Uterus (tissue), 4 donors: ENCODE data around the gene TCEA2. TPM values are rescaled to one million over a fixed set of nuclear protein-coding genes. Genes with fewer than 3 reads are reported as not detected.
"Not testable (repeated sequence)": the region's sequence is repeated elsewhere in the genome, so short reads cannot be mapped to it uniquely, and the experiment has no call there.

Experiments used
- DNase-seq, 2 donors: peaks; one replicate each; pipeline ENCODE4 v3.0.0-alpha.2; 2019 to 2020
- H3K27ac ChIP-seq, 2 donors: fragments of 200-600 bp; sonication (generic); 1 replicate in 1 of 2; 2 replicates in 1 of 2; pipeline ENCODE4 v1.5.1; 2016 to 2018
- H3K27me3 ChIP-seq, 2 donors: fragments of 200-600 bp; sonication (generic); one replicate each; pipeline ENCODE4 v1.5.1; 2018 to 2019; ENCODE audit warnings: control low read depth in 1 of 2
- H3K36me3 ChIP-seq, 2 donors: fragments of 200-600 bp; sonication (generic); one replicate each; pipeline ENCODE4 v1.5.1; 2019; ENCODE audit warnings: control low read depth in 1 of 2
- H3K4me1 ChIP-seq, 2 donors: fragments of 200-600 bp; sonication (generic); one replicate each; pipeline ENCODE4 v1.5.1; 2018 to 2019; ENCODE audit warnings: control low read depth in 1 of 2
- H3K4me3 ChIP-seq, 2 donors: fragments of 200-600 bp; sonication (generic); 1 replicate in 1 of 2; 2 replicates in 1 of 2; pipeline ENCODE4 v1.5.1; 2018 to 2019; ENCODE audit warnings: mild to moderate bottlenecking in 1 of 2
- H3K9me3 ChIP-seq, 2 donors: fragments of 200-600 bp; sonication (generic); one replicate each; pipeline ENCODE4 v1.5.1; 2019; ENCODE audit warnings: control low read depth in 1 of 2
- CTCF ChIP-seq, 4 experiments: fragments of 200-600 bp in 2 of 4; fragments of 450-650 bp in 2 of 4; sonication (generic) in 2 of 4; IDR thresholded peaks; one replicate each; pipeline ENCODE4 v1.5.1; 2016 to 2019; ENCODE audit warnings: antibody characterized with exemption in 4 of 4, mild to moderate bottlenecking in 2 of 4, moderate library complexity in 1 of 4
- POLR2A ChIP-seq, 2 donors: fragments of 450-650 bp; IDR thresholded peaks; one replicate each; pipeline ENCODE4 v1.6.1; 2016; ENCODE audit warnings: antibody characterized with exemption in 2 of 2, mild to moderate bottlenecking in 1 of 2, moderate library complexity in 1 of 2
- intact Hi-C: fragments of 100-400 bp; cut with DNase I; formaldehyde crosslinking; loops from one replicate; pipeline ENCODE4 v1.15.1; 2023; ENCODE audit warnings: low total_unique reads
- total RNA-seq, 4 donors: library from RNA; depleted of rRNA in 3 of 4; stranded (reverse); fragments of >200 nt in 3 of 4; gene quantifications; one replicate each; pipeline versions ENCODE4 v1.1.0 to v1.2.4, GENCODE V29; 2014 to 2023
- donor health status: DM: yes; HTN: yes; CAD: no.

TCEA2 gene
- total RNA-seq, 4 donors from 2014 or later, result 21.5 to 75.4 (median 27.2) TPM

- no peak overlapping the region for H3K4me3 ChIP-seq
- no peak overlapping the region for H3K27ac ChIP-seq
- H3K9me3 ChIP-seq, result peaks cover 0 to 4% of the 10 kb centered on the region in 2 donors
- H3K27me3 ChIP-seq, result peaks cover 0 to 19% of the 10 kb centered on the region in 2 donors
- H3K36me3 ChIP-seq, result no peaks in the 10 kb centered on the region
- no peak for DNase-seq
- TF ChIP-seq CTCF (IDR thresholded peaks at IDR 0.05), result no peak
- intact Hi-C loops, result no loop called here
- peaks cover 5 to 16% of the 10 kb centered on the region in 2 donors for H3K4me1 ChIP-seq
These were observed 19.9 kb downstream of the TCEA2 start for GRCh38 chr20:64082820-64083377.

GRCh38 chr20:64083378-64083803, 20.4 kb downstream of the TCEA2 start:
- peak overlapping the region in 1 of 2 donors; percentile 44 for H3K4me3 ChIP-seq
- H3K27ac ChIP-seq, result no peak overlapping the region
- DNase-seq, result peak in 1 of 2 donors; percentile 45
- peaks cover 0 to 14% of the 10 kb centered on the region in 2 donors for H3K27me3 ChIP-seq
- peaks cover 0 to 4% of the 10 kb centered on the region in 2 donors for H3K9me3 ChIP-seq
- H3K36me3 ChIP-seq, result no peaks in the 10 kb centered on the region
- peaks cover 5 to 16% of the 10 kb centered on the region in 2 donors for H3K4me1 ChIP-seq
- TF ChIP-seq CTCF (IDR thresholded peaks at IDR 0.05) (peak; percentile 35 to 62 (median 56)), POLR2A (IDR thresholded peaks at IDR 0.05) (no peak)
- intact Hi-C loops, result no loop called here

GRCh38 chr20:64083804-64084684, 21.0 kb downstream of the TCEA2 start, which contains the start of gene LKAAEAR1:
LKAAEAR1 (minus strand) TSS chr20:64084398; CDS start chr20:64084219, 179 bp downstream.
- H3K27me3 ChIP-seq, result peaks cover 0 to 11% of the 10 kb centered on the region in 2 donors
- H3K9me3 ChIP-seq, result peaks cover 0 to 4% of the 10 kb centered on the region in 2 donors
- TF ChIP-seq CTCF (IDR thresholded peaks at IDR 0.05) (no peak), POLR2A (IDR thresholded peaks at IDR 0.05) (no peak)
- H3K4me3 ChIP-seq, result peak within 1 kb of the TSS in 1 of 2 donors; percentile 44
- intact Hi-C loops, result no loop called here
- H3K4me1 ChIP-seq, result peaks cover 5 to 9% of the 10 kb centered on the region in 2 donors
- H3K27ac ChIP-seq, result no peak within 1 kb of the TSS
- H3K36me3 ChIP-seq, result no peaks in the 10 kb centered on the region
- no peak for DNase-seq

- Histone ChIP-seq H3K36me3 (no peaks in the 10 kb centered on the region), H3K27me3 (peaks cover 0 to 6% of the 10 kb centered on the region in 2 donors), H3K9me3 (peaks cover 0 to 4% of the 10 kb centered on the region in 2 donors), H3K4me1 (peaks cover 0 to 6% of the 10 kb centered on the region in 2 donors), H3K4me3 (no peak overlapping the region), H3K27ac (no peak overlapping the region)
- intact Hi-C loops, result no loop called here
- TF ChIP-seq CTCF (IDR thresholded peaks at IDR 0.05) (no peak), POLR2A (IDR thresholded peaks at IDR 0.05) (no peak)
- DNase-seq, result no peak
These were observed 21.7 kb downstream of the TCEA2 start for GRCh38 chr20:64084685-64085152.

GRCh38 chr20:64086801-64087200, 23.8 kb downstream of the TCEA2 start:
- Histone ChIP-seq H3K4me3 (no peak overlapping the region), H3K9me3 (peaks cover 0 to 4% of the 10 kb centered on the region in 2 donors), H3K27ac (no peak overlapping the region), H3K36me3 (no peaks in the 10 kb centered on the region), H3K4me1 (peaks cover 0 to 6% of the 10 kb centered on the region in 2 donors), H3K27me3 (peaks cover 0 to 6% of the 10 kb centered on the region in 2 donors)
- no peak for TF ChIP-seq CTCF (IDR thresholded peaks at IDR 0.05)
- no peak for TF ChIP-seq POLR2A (IDR thresholded peaks at IDR 0.05)
- no peak for DNase-seq
- intact Hi-C loops, result no loop called here

- H3K36me3 ChIP-seq, H3K27me3 ChIP-seq, H3K4me3 ChIP-seq, intact Hi-C loops, H3K4me1 ChIP-seq, DNase-seq, H3K27ac ChIP-seq, H3K9me3 ChIP-seq: not testable (repeated sequence)
These were observed 24.3 kb downstream of the TCEA2 start for GRCh38 chr20:64087226-64087825.

GRCh38 chr20:64088586-64088985, 25.6 kb downstream of the TCEA2 start:
- intact Hi-C loops, DNase-seq, H3K9me3 ChIP-seq, H3K27ac ChIP-seq, H3K36me3 ChIP-seq, H3K4me3 ChIP-seq, H3K4me1 ChIP-seq, H3K27me3 ChIP-seq: not testable (repeated sequence)
